Activated CD4-positive, alpha-beta T cell treated with anti-CD3 and anti-CD28 coated beads for 36 hours (primary cell): ENCODE measurements around the gene TFPT. TPM values are rescaled to one million over a fixed set of nuclear protein-coding genes. Genes with fewer than 3 reads are reported as not detected.

Experiments used
- ATAC-seq: fragments of 200-7000 bp; cut with Tn5 transposase; one replicate; pipeline ENCODE4 v1.10.0; 2021; ENCODE audit warnings: mild to moderate bottlenecking, moderate library complexity
- CTCF ChIA-PET: fragments of 350-600 bp; sonication (Branson Sonifier 250); formaldehyde crosslinking; loops from one replicate; lab custom pipeline; 2021; ENCODE audit warnings: antibody characterized with exemption; lab: Charles Lee
- POLR2A ChIA-PET: fragments of 350-600 bp; sonication (Branson Sonifier 250); formaldehyde crosslinking; loops from one replicate; lab custom pipeline; 2021; ENCODE audit warnings: antibody characterized with exemption, inconsistent platforms; lab: Charles Lee
- DNase-seq: peaks from one replicate; pipeline ENCODE4 v3.0.0-alpha.2; 2020
- H3K27ac Mint-ChIP-seq: one replicate; pipeline ENCODE4 v1.8.0; 2021; ENCODE audit warnings: mixed read lengths
- H3K27me3 Mint-ChIP-seq: one replicate; pipeline ENCODE4 v1.8.0; 2021; ENCODE audit warnings: mixed read lengths
- H3K36me3 Mint-ChIP-seq: one replicate; pipeline ENCODE4 v1.8.0; 2021; ENCODE audit warnings: low read depth, mixed read lengths
- H3K4me1 Mint-ChIP-seq: one replicate; pipeline ENCODE4 v1.8.0; 2021; ENCODE audit warnings: mixed read lengths
- H3K4me3 Mint-ChIP-seq: one replicate; pipeline ENCODE4 v1.8.0; 2021; ENCODE audit warnings: mild to moderate bottlenecking, moderate library complexity, mixed read lengths
- H3K9me3 Mint-ChIP-seq: one replicate; pipeline ENCODE4 v1.8.0; 2021; ENCODE audit warnings: low read depth, mixed read lengths
- intact Hi-C, 2 experiments: fragments of 100-400 bp; cut with DNase I in 1 of 2; cut with micrococcal nuclease in 1 of 2; formaldehyde crosslinking; loops; one replicate each; pipeline versions ENCODE4 v1.14.2 to v1.15.1; 2022 to 2024; cut with DNase I, micrococcal nuclease
- total RNA-seq, 2 experiments: library from RNA; stranded (reverse); gene quantifications; one replicate each; pipeline ENCODE4 v1.2.3, GENCODE V29; 2021

Gene TFPT
- total RNA-seq, 2 experiments from 2014 or later, result 28.5 to 39.3 TPM

- H3K27me3 Mint-ChIP-seq, result no peaks in the 10 kb centered on the region
- H3K27ac Mint-ChIP-seq, result no peak overlapping the region
- CTCF ChIA-PET, result interaction anchor here (0.6 kb wide), 1 partner anchor 97 kb away, joined by 3 read pairs; no protein-coding TSS in a partner anchor
Observed at GRCh38 chr19:54149021-54149812, 33.8 kb upstream of the TFPT start.

GRCh38 chr19:54148158-54148557 lies 32.7 kb upstream of the TFPT start:
- POLR2A ChIA-PET, result interaction anchor here (0.7 kb wide), 1 partner anchor 11 kb away, joined by 3 read pairs; no protein-coding TSS in a partner anchor
- no peaks in the 10 kb centered on the region for H3K9me3 Mint-ChIP-seq
- H3K36me3 Mint-ChIP-seq, result peaks cover 46% of the 10 kb centered on the region
- CTCF ChIA-PET, result no interaction called here
- no peak for DNase-seq
- ATAC-seq, result no peak
- H3K27me3 Mint-ChIP-seq, result no peaks in the 10 kb centered on the region
- H3K4me3 Mint-ChIP-seq, result no peak overlapping the region
- intact Hi-C loops, result no loop called here
- H3K27ac Mint-ChIP-seq, result no peak overlapping the region
- no peaks in the 10 kb centered on the region for H3K4me1 Mint-ChIP-seq

More at GRCh38 chr19:54149021-54149812, 33.8 kb upstream of the TFPT start:
- H3K9me3 Mint-ChIP-seq, result no peaks in the 10 kb centered on the region
- POLR2A ChIA-PET, result no interaction called here
- peaks cover 10% of the 10 kb centered on the region for H3K4me1 Mint-ChIP-seq
- intact Hi-C loops, result no loop called here
- ATAC-seq, result no peak
- peaks cover 47% of the 10 kb centered on the region for H3K36me3 Mint-ChIP-seq
- H3K4me3 Mint-ChIP-seq, result no peak overlapping the region
- DNase-seq, result no peak

GRCh38 chr19:54147676-54148075 lies 32.2 kb upstream of the TFPT start:
- H3K27ac Mint-ChIP-seq, result no peak overlapping the region
- H3K4me3 Mint-ChIP-seq, result no peak overlapping the region
- ChIA-PET POLR2A (interaction anchor here (0.7 kb wide), 1 partner anchor 11 kb away, joined by 3 read pairs; no protein-coding TSS in a partner anchor), CTCF (interaction anchor here (0.6 kb wide), 1 partner anchor 11 kb away, joined by 3 read pairs; no protein-coding TSS in a partner anchor)
- intact Hi-C loops, result no loop called here
- DNase-seq (no peak), ATAC-seq (no peak)
- H3K9me3 Mint-ChIP-seq, result no peaks in the 10 kb centered on the region
- no peaks in the 10 kb centered on the region for H3K27me3 Mint-ChIP-seq
- peaks cover 49% of the 10 kb centered on the region for H3K36me3 Mint-ChIP-seq
- no peaks in the 10 kb centered on the region for H3K4me1 Mint-ChIP-seq

- ChIA-PET POLR2A (no interaction called here), CTCF (no interaction called here)
- no peak overlapping the region for H3K4me3 Mint-ChIP-seq
Observed at GRCh38 chr19:54145541-54146158, 30.2 kb upstream of the TFPT start.

GRCh38 chr19:54142166-54142780 lies 26.8 kb upstream of the TFPT start:
- Mint-ChIP-seq H3K27me3 (no peaks in the 10 kb centered on the region), H3K4me1 (peaks cover 30% of the 10 kb centered on the region), H3K9me3 (no peaks in the 10 kb centered on the region), H3K36me3 (peaks cover 46% of the 10 kb centered on the region), H3K27ac (peak overlapping the region; percentile 21), H3K4me3 (no peak overlapping the region)
- no peak for DNase-seq
- POLR2A ChIA-PET, result no interaction called here
- CTCF ChIA-PET, result interaction anchor here (0.6 to 1.0 kb wide), 3 partner anchors 8 to 26 kb away, joined by 3 read pairs; no protein-coding TSS in a partner anchor
- ATAC-seq, result no peak
- intact Hi-C loops, result no loop called here

More at GRCh38 chr19:54145541-54146158, 30.2 kb upstream of the TFPT start:
- ATAC-seq, result no peak
- no peak overlapping the region for H3K27ac Mint-ChIP-seq
- H3K36me3 Mint-ChIP-seq, result peaks cover 48% of the 10 kb centered on the region
- no peaks in the 10 kb centered on the region for H3K9me3 Mint-ChIP-seq
- peaks cover 9% of the 10 kb centered on the region for H3K4me1 Mint-ChIP-seq
- no peak for DNase-seq
- no peaks in the 10 kb centered on the region for H3K27me3 Mint-ChIP-seq
- intact Hi-C loops, result no loop called here

- peaks cover 42% of the 10 kb centered on the region for H3K36me3 Mint-ChIP-seq
- intact Hi-C loops, result no loop called here
- ATAC-seq, result no peak
- H3K27me3 Mint-ChIP-seq, result no peaks in the 10 kb centered on the region
- H3K4me1 Mint-ChIP-seq, result peaks cover 33% of the 10 kb centered on the region
- H3K4me3 Mint-ChIP-seq, result no peak overlapping the region
- peak overlapping the region; percentile 21 for H3K27ac Mint-ChIP-seq
- no peak for DNase-seq
- ChIA-PET CTCF (interaction anchor here (0.6 to 1.0 kb wide), 3 partner anchors 9 to 27 kb away, joined by 3 read pairs; no protein-coding TSS in a partner anchor), POLR2A (no interaction called here)
- H3K9me3 Mint-ChIP-seq, result no peaks in the 10 kb centered on the region
Observed at GRCh38 chr19:54141356-54141755, 25.9 kb upstream of the TFPT start.

GRCh38 chr19:54138489-54139256 lies 23.2 kb upstream of the TFPT start:
- Mint-ChIP-seq H3K9me3 (no peaks in the 10 kb centered on the region), H3K4me3 (peak overlapping the region; percentile 83), H3K27me3 (no peaks in the 10 kb centered on the region), H3K27ac (peak overlapping the region; percentile 91), H3K4me1 (peaks cover 46% of the 10 kb centered on the region), H3K36me3 (peaks cover 23% of the 10 kb centered on the region)
- ATAC-seq (no peak), DNase-seq (peak; percentile 52)
- POLR2A ChIA-PET, result interaction anchor here (0.6 to 3.0 kb wide), 4 partner anchors 22 to 240 kb away, joined by 3 to 35 read pairs (median 3); partner anchors contain the start of genes MBOAT7 and TSEN34
- intact Hi-C loops, result no loop called here
- CTCF ChIA-PET, result interaction anchor here (1.0 to 1.1 kb wide), 2 partner anchors 20 to 51 kb away, joined by 3 read pairs; partner anchors contain the start of gene MBOAT7

GRCh38 chr19:54137699-54138488 lies 22.4 kb upstream of the TFPT start, which contains the start of gene CNOT3:
Gene CNOT3 (plus strand): TSS chr19:54137762. CDS start chr19:54142979, 5,217 bp downstream.
- ChIA-PET POLR2A (interaction anchor here (0.6 to 3.0 kb wide), 9 partner anchors 12 to 270 kb away, joined by 3 to 35 read pairs (median 5); partner anchors contain the start of genes LENG1, MBOAT7, MYADM and PRPF31), CTCF (interaction anchor here (1.0 to 1.8 kb wide), 9 partner anchors 14 to 128 kb away, joined by 3 to 15 read pairs (median 4); partner anchors contain the start of genes LENG1, MBOAT7, PRPF31 and TFPT)
- H3K36me3 Mint-ChIP-seq, result peaks cover 16% of the 10 kb centered on the region
- H3K27me3 Mint-ChIP-seq, result no peaks in the 10 kb centered on the region
- intact Hi-C loops, result loop anchor here (1.0 to 2.0 kb wide), 14 partner anchors 21 to 1467 kb away; partner anchors contain the start of genes LENG1 (in 2 of the 2), LENG8 (in 2 of the 2), NDUFA3 (in 2 of the 2) and PRPF31 (in 2 of the 2)
- DNase-seq (peak; percentile 50), ATAC-seq (no peak)
- H3K9me3 Mint-ChIP-seq, result no peaks in the 10 kb centered on the region
- peak within 1 kb of the TSS; percentile 91 for H3K27ac Mint-ChIP-seq
- peaks cover 46% of the 10 kb centered on the region for H3K4me1 Mint-ChIP-seq
- peak within 1 kb of the TSS; percentile 83 for H3K4me3 Mint-ChIP-seq

- Mint-ChIP-seq H3K9me3 (no peaks in the 10 kb centered on the region), H3K27ac (peak overlapping the region; percentile 85), H3K36me3 (peaks cover 9% of the 10 kb centered on the region), H3K4me1 (peaks cover 42% of the 10 kb centered on the region), H3K4me3 (peak overlapping the region; percentile 83), H3K27me3 (no peaks in the 10 kb centered on the region)
- ATAC-seq (peak; percentile 86), DNase-seq (peak; percentile 99)
- CTCF ChIA-PET, result interaction anchor here (0.6 to 1.8 kb wide), 12 partner anchors 15 to 1204 kb away, joined by 3 to 15 read pairs (median 4); partner anchors contain the start of genes LENG1, MBOAT7, PRPF31 and TFPT
- POLR2A ChIA-PET, result interaction anchor here (0.5 to 3.0 kb wide), 13 partner anchors 13 to 1661 kb away, joined by 3 to 35 read pairs (median 5); partner anchors contain the start of genes LENG1, LENG9, MBOAT7 and MYADM
- intact Hi-C loops, result loop anchor here (1.0 to 2.0 kb wide), 14 partner anchors 22 to 1468 kb away; partner anchors contain the start of genes LENG1 (in 2 of the 2), LENG8 (in 2 of the 2), NDUFA3 (in 2 of the 2) and PRPF31 (in 2 of the 2)
Observed at GRCh38 chr19:54136864-54137698, 21.6 kb upstream of the TFPT start.
